H1 (cell line): Measurements from ENCODE around the gene CABP5. TPM values are rescaled to one million over a fixed set of nuclear protein-coding genes. Genes with fewer than 3 reads are reported as not detected.

Experiments
- CTCF ChIA-PET: fragments of 300-600 bp; sonication (Branson Sonifier 250); formaldehyde crosslinking; loops from one replicate; lab custom pipeline; 2021; ENCODE audit not compliant: partially characterized antibody; lab: Charles Lee
- POLR2A ChIA-PET: fragments of 300-600 bp; sonication (Branson Sonifier 250); formaldehyde crosslinking; loops from one replicate; lab custom pipeline; 2021; ENCODE audit warnings: inconsistent platforms; ENCODE audit not compliant: partially characterized antibody; lab: Charles Lee
- DNase-seq, 2 experiments: peaks; one replicate each; pipeline versions ENCODE4 v3.0.0 to v3.0.0-alpha.2; 2010 to 2022; ENCODE audit warnings: low spot score in 2 of 2, low read depth in 1 of 2, mixed read lengths in 1 of 2
- FAIRE-seq: peaks from 2 replicates; lab custom pipeline; 2011; peaks lifted over from hg19 to GRCh38; lab: Jason Lieb, UNC
- H2AFZ ChIP-seq: 2 replicates; pipeline ENCODE4 v1.8.1; 2012; ENCODE audit warnings: low read length, inconsistent platforms
- H2AK5ac ChIP-seq: 2 replicates; pipeline ENCODE4 v1.6.1; 2013; ENCODE audit warnings: low read depth, low read length
- H2BK120ac ChIP-seq: replicated peaks from 2 replicates; pipeline ENCODE3; 2013; ENCODE audit warnings: low read depth, low read length, inconsistent platforms
- H2BK12ac ChIP-seq: 2 replicates; pipeline ENCODE4 v1.6.1; 2013; ENCODE audit warnings: low read depth, low read length
- H2BK15ac ChIP-seq: 2 replicates; pipeline ENCODE4 v1.6.1; 2013; ENCODE audit warnings: low read length
- H2BK20ac ChIP-seq: 2 replicates; pipeline ENCODE4 v1.6.1; 2013; ENCODE audit warnings: low read length
- H2BK5ac ChIP-seq: 2 replicates; pipeline ENCODE4 v1.6.1; 2013; ENCODE audit warnings: low read depth, low read length
- H3K14ac ChIP-seq: 2 replicates; pipeline ENCODE4 v1.6.1; 2013; ENCODE audit warnings: inconsistent platforms; ENCODE audit not compliant: insufficient read length
- H3K18ac ChIP-seq: 2 replicates; pipeline ENCODE4 v1.6.1; 2013; ENCODE audit warnings: low read length; ENCODE audit errors: extremely low read depth
- H3K23ac ChIP-seq: 2 replicates; pipeline ENCODE4 v1.6.1; 2013; ENCODE audit warnings: inconsistent platforms; ENCODE audit not compliant: insufficient read length
- H3K23me2 ChIP-seq: 2 replicates; pipeline ENCODE4 v1.6.1; 2013; ENCODE audit warnings: low read depth, low read length
- H3K27ac ChIP-seq: 2 replicates; pipeline ENCODE4 v1.6.1; 2011; ENCODE audit warnings: low read depth, low read length, inconsistent platforms
- H3K27me3 ChIP-seq, 4 experiments: replicated peaks in 1 of 4; 1 replicate in 1 of 4; 2 replicates in 3 of 4; pipeline versions ENCODE4 v1.6.1 to v1.8.1; 2011 to 2013; ENCODE audit warnings: low read length in 3 of 4, mild to moderate bottlenecking in 3 of 4, inconsistent platforms in 2 of 4, mixed read lengths in 2 of 4, moderate library complexity in 1 of 4; ENCODE audit not compliant: control insufficient read depth in 3 of 4, insufficient read depth in 3 of 4; ENCODE audit errors: extremely low read depth in 1 of 4
- H3K36me3 ChIP-seq, 4 experiments: 2 replicates each; pipeline versions ENCODE4 v1.6.1 to v1.8.1; 2011 to 2013; ENCODE audit warnings: mild to moderate bottlenecking in 4 of 4, low read length in 3 of 4, moderate library complexity in 2 of 4, control low read depth in 1 of 4, inconsistent platforms in 1 of 4; ENCODE audit not compliant: insufficient read depth in 4 of 4, control insufficient read depth in 2 of 4
- H3K4ac ChIP-seq: replicated peaks from 2 replicates; pipeline ENCODE3; 2013; ENCODE audit warnings: low read length, low read depth, mixed read lengths, inconsistent platforms; ENCODE audit not compliant: insufficient read length
- H3K4me1 ChIP-seq, 4 experiments: replicated peaks in 1 of 4; 1 replicate in 1 of 4; 2 replicates in 3 of 4; pipeline versions ENCODE4 v1.6.1 to v1.8.1; 2011 to 2013; ENCODE audit warnings: low read length in 3 of 4, inconsistent platforms in 2 of 4, mixed read lengths in 1 of 4; ENCODE audit not compliant: insufficient read depth in 4 of 4, control insufficient read depth in 3 of 4
- H3K4me2 ChIP-seq, 2 experiments: 2 replicates each; pipeline versions ENCODE4 v1.6.1 to v1.8.1; 2011 to 2013; ENCODE audit warnings: low read depth in 2 of 2, low read length in 2 of 2, control low read depth in 1 of 2, inconsistent platforms in 1 of 2, mild to moderate bottlenecking in 1 of 2; ENCODE audit not compliant: insufficient read depth in 1 of 2
- H3K4me3 ChIP-seq, 4 experiments: fragments of 200-600, 300-600 bp in 1 of 4; sonication (generic), shearing (Covaris generic), sonication (Bioruptor Twin) in 1 of 4; 2 replicates each; pipeline versions ENCODE4 v1.5.1 to v1.8.1; 2011 to 2016; ENCODE audit warnings: low read length in 4 of 4, low read depth in 3 of 4, control low read depth in 2 of 4, inconsistent platforms in 2 of 4, mild to moderate bottlenecking in 2 of 4, mixed read lengths in 1 of 4, moderate library complexity in 1 of 4; ENCODE audit not compliant: insufficient read depth in 2 of 4; ENCODE audit errors: extremely low read depth in 1 of 4
- H3K56ac ChIP-seq: replicated peaks from 2 replicates; pipeline ENCODE3; 2013; ENCODE audit warnings: low read depth, mild to moderate bottlenecking, mixed read lengths, low read length, inconsistent platforms; ENCODE audit not compliant: insufficient read length
- H3K79me1 ChIP-seq: 2 replicates; pipeline ENCODE4 v1.6.1; 2013; ENCODE audit warnings: low read depth, low read length, control low read depth
- H3K79me2 ChIP-seq, 2 experiments: 2 replicates each; pipeline versions ENCODE4 v1.6.1 to v1.8.1; 2012 to 2013; ENCODE audit warnings: low read length in 2 of 2, mild to moderate bottlenecking in 2 of 2, inconsistent platforms in 1 of 2; ENCODE audit not compliant: insufficient read depth in 2 of 2, control insufficient read depth in 1 of 2
- H3K9ac ChIP-seq, 4 experiments: replicated peaks in 1 of 4; 1 replicate in 1 of 4; 2 replicates in 3 of 4; pipeline versions ENCODE4 v1.6.1 to v1.8.1; 2011 to 2013; ENCODE audit warnings: low read depth in 3 of 4, low read length in 3 of 4, control low read depth in 2 of 4, mild to moderate bottlenecking in 2 of 4, moderate library complexity in 2 of 4, inconsistent platforms in 1 of 4; ENCODE audit errors: extremely low read depth in 1 of 4
- H3K9me3 ChIP-seq, 2 experiments: 2 replicates each; pipeline versions ENCODE4 v1.6.1 to v1.8.1; 2012 to 2013; ENCODE audit warnings: mild to moderate bottlenecking in 2 of 2, moderate library complexity in 2 of 2, control low read depth in 1 of 2, inconsistent platforms in 1 of 2, low read depth in 1 of 2, low read length in 1 of 2, mixed read lengths in 1 of 2; ENCODE audit not compliant: insufficient read depth in 2 of 2
- H4K20me1 ChIP-seq, 2 experiments: replicated peaks in 1 of 2; 2 replicates each; pipeline versions ENCODE3 to v1.8.1; 2011 to 2013; ENCODE audit warnings: inconsistent platforms in 2 of 2, low read length in 2 of 2, mild to moderate bottlenecking in 1 of 2; ENCODE audit not compliant: insufficient read depth in 2 of 2, control insufficient read depth in 1 of 2
- H4K5ac ChIP-seq: 2 replicates; pipeline ENCODE4 v1.6.1; 2013; ENCODE audit warnings: low read length, low read depth, mixed read lengths, inconsistent platforms; ENCODE audit not compliant: insufficient read length
- H4K8ac ChIP-seq: 2 replicates; pipeline ENCODE4 v1.8.0; 2013; ENCODE audit warnings: mild to moderate bottlenecking, moderate library complexity, low read length, inconsistent platforms; ENCODE audit not compliant: insufficient read depth; ENCODE audit errors: extremely low read depth
- H4K91ac ChIP-seq: replicated peaks from 2 replicates; pipeline ENCODE3; 2013; ENCODE audit warnings: low read length, mixed read lengths, inconsistent platforms; ENCODE audit not compliant: insufficient read length
- CHD2 ChIP-seq: IDR thresholded peaks from 2 replicates; pipeline ENCODE4 v1.6.1; 2012; ENCODE audit warnings: low read length, improper control_type of control experiment
- CTBP2 ChIP-seq: IDR thresholded peaks from 2 replicates; pipeline ENCODE4 v1.7.0; 2011; ENCODE audit warnings: borderline replicate concordance, mild to moderate bottlenecking, moderate library complexity, mixed read lengths, low read length; ENCODE audit not compliant: insufficient read depth, insufficient read length
- E2F6 ChIP-seq: IDR thresholded peaks from 2 replicates; pipeline ENCODE4 v1.6.1; 2012; ENCODE audit warnings: inconsistent platforms
- EZH2 ChIP-seq: fragments of 200-600 bp; sonication (generic); IDR thresholded peaks from 2 replicates; pipeline ENCODE4 v1.7.1; 2012; ENCODE audit warnings: low read depth, mild to moderate bottlenecking, moderate library complexity, low read length, inconsistent platforms; ENCODE audit not compliant: severe bottlenecking
- KDM4A ChIP-seq: IDR thresholded peaks from one replicate; pipeline ENCODE4 v1.7.1; 2012; ENCODE audit warnings: low read depth, mild to moderate bottlenecking, moderate library complexity, low read length, inconsistent platforms; ENCODE audit not compliant: severe bottlenecking
- PHF8 ChIP-seq: fragments of 200-600 bp; sonication (generic); conservative IDR thresholded peaks from 2 replicates; pipeline ENCODE4 v1.7.1; 2012; ENCODE audit warnings: low read depth, mild to moderate bottlenecking, inconsistent platforms, low read length, moderate library complexity
- SRF ChIP-seq: IDR thresholded peaks from 2 replicates; pipeline ENCODE4 v1.6.1; 2011; ENCODE audit warnings: mild to moderate bottlenecking, low read depth, low read length, moderate library complexity
- TAF1 ChIP-seq: IDR thresholded peaks from 2 replicates; pipeline ENCODE4 v1.6.1; 2011; ENCODE audit warnings: mild to moderate bottlenecking, low read depth, low read length
- WGBS, 2 experiments: shearing (Covaris generic) in 1 of 2; methylation state at CpG; one replicate each; pipeline versions ENCODE4 v1.1.6 to v1.1.7; 2013 to 2015; ENCODE audit warnings: low lambda C conversion rate in 2 of 2, mixed read lengths in 2 of 2, inconsistent platforms in 1 of 2, low coverage in 1 of 2, missing lambda C conversion rate in 1 of 2; ENCODE audit not compliant: insufficient replicate concordance in 2 of 2, insufficient coverage in 1 of 2, insufficient read length in 1 of 2; ENCODE audit errors: extremely low coverage in 1 of 2, missing lambda C conversion rate in 1 of 2; 5-methylcytosine and 5-hydroxymethylcytosine counted together
- polyA plus RNA-seq, 7 experiments: library from polyadenylated mRNA; depleted of rRNA in 3 of 7; stranded (reverse) in 5 of 7; unstranded in 2 of 7; fragments of >200 nt in 5 of 7; fragments of 200-250 nt in 2 of 7; gene quantifications; 1 replicate in 5 of 7; 2 replicates in 1 of 7; 4 replicates in 1 of 7; pipeline versions ENCODE4 v1.2.1 to v1.2.3, GENCODE V29; 2011 to 2013; ENCODE audit warnings: missing spikeins in 2 of 7, mixed read lengths in 2 of 7
- total RNA-seq: library from RNA; stranded (reverse); fragmentation: NEBNext Ultra II Directional; extraction: Animal tissue kit (Norgen Biotek cat#: 25700); gene quantifications from 2 replicates; pipeline ENCODE4 v1.2.1, GENCODE V29; 2021

The CABP5 gene
- total and polyA plus RNA-seq, 2 of the 8 experiments (the other 6 are each of a cell fraction or from before 2014, with no cell fraction given), result not detected

- Histone ChIP-seq H3K18ac (no peak within 1 kb of the TSS), H3K4ac (no peak within 1 kb of the TSS), H3K4me3 (no peak within 1 kb of the TSS), H3K27me3 (no peaks in the 10 kb centered on the region), H4K20me1 (peaks cover 0 to 2% of the 10 kb centered on the region in 2 experiments), H4K5ac (no peak within 1 kb of the TSS), H4K91ac (no peak within 1 kb of the TSS), H2BK120ac (no peak within 1 kb of the TSS), H2BK20ac (no peak within 1 kb of the TSS), H2BK5ac (no peak within 1 kb of the TSS), H4K8ac (no peak within 1 kb of the TSS), H2BK15ac (no peak within 1 kb of the TSS), H2BK12ac (no peak within 1 kb of the TSS), H3K4me1 (no peaks in the 10 kb centered on the region), H2AK5ac (no peak within 1 kb of the TSS), H3K27ac (no peak within 1 kb of the TSS), H2AFZ (no peak within 1 kb of the TSS), H3K56ac (no peak within 1 kb of the TSS), H3K23me2 (peaks cover 4% of the 10 kb centered on the region; the same call in 1 of the 2 replicates), H3K9me3 (no peaks in the 10 kb centered on the region), H3K23ac (no peak within 1 kb of the TSS), H3K36me3 (no peaks in the 10 kb centered on the region), H3K79me1 (no peaks in the 10 kb centered on the region), H3K4me2 (no peak within 1 kb of the TSS), H3K9ac (no peak within 1 kb of the TSS), H3K14ac (no peak within 1 kb of the TSS), H3K79me2 (no peaks in the 10 kb centered on the region)
- DNase-seq, result no peak
- WGBS, 2 experiments, result 91% methylated on average over 4 of the region's 5 CpGs; no CpG with 5 or more reads in 1 of the 2 experiments
- no peak for FAIRE-seq
- ChIA-PET CTCF (interaction anchor here (0.5 to 2.1 kb wide), 3 partner anchors 11 to 20 kb away, joined by 3 to 10 read pairs (median 4); no protein-coding TSS in a partner anchor), POLR2A (no interaction called here)
- TF ChIP-seq EZH2 (no peak), E2F6 (no peak), CHD2 (no peak), CTBP2 (no peak), TAF1 (no peak), KDM4A (no peak), SRF (no peak), PHF8 (no peak)
Measured at GRCh38 chr19:47994209-47994802, 49.6 kb downstream of the CABP5 start, which contains the start of gene ELSPBP1. Gene ELSPBP1 (plus strand): TSS chr19:47994632. CDS start chr19:48008668, 14,036 bp downstream.
